Retinal pigment epithelial cell (primary cell): ENCODE data around the gene CEP192.

ENCODE experiments used
- DNase-seq: peaks from one replicate; pipeline ENCODE4 v3.0.0-alpha.2; 2010; ENCODE audit warnings: low read depth
- H3K4me3 ChIP-seq: 2 replicates; pipeline ENCODE4 v1.5.1; 2011; ENCODE audit warnings: mild to moderate bottlenecking, low read length, control low read depth, moderate library complexity
- CTCF ChIP-seq: conservative IDR thresholded peaks from 2 replicates; pipeline ENCODE4 v1.5.1; 2011; ENCODE audit warnings: low read depth, low read length, control low read depth, inconsistent platforms

CEP192 gene

GRCh38 chr18:13018374-13018773 is 27.2 kb downstream of the CEP192 start:
- H3K4me3 ChIP-seq: no peak overlapping the region
- no peak for DNase-seq
- no peak for TF ChIP-seq CTCF

- H3K4me3 ChIP-seq: no peak overlapping the region
- no peak for DNase-seq
- no peak for TF ChIP-seq CTCF
These were observed 28.1 kb downstream of the CEP192 start for GRCh38 chr18:13019301-13019700.

- no peak overlapping the region for H3K4me3 ChIP-seq
- TF ChIP-seq CTCF: no peak
- no peak for DNase-seq
These were observed 31.5 kb downstream of the CEP192 start for GRCh38 chr18:13022644-13023043.

- no peak for DNase-seq
- no peak for TF ChIP-seq CTCF
- no peak overlapping the region for H3K4me3 ChIP-seq
These were observed 34.1 kb downstream of the CEP192 start for GRCh38 chr18:13025233-13025632.

GRCh38 chr18:13026583-13027270 is 35.6 kb downstream of the CEP192 start:
- H3K4me3 ChIP-seq: no peak overlapping the region
- DNase-seq: no peak
- TF ChIP-seq CTCF: no peak

GRCh38 chr18:13028869-13029268 is 37.7 kb downstream of the CEP192 start:
- DNase-seq: no peak
- no peak overlapping the region for H3K4me3 ChIP-seq
- no peak for TF ChIP-seq CTCF

GRCh38 chr18:13032173-13032572 is 41.0 kb downstream of the CEP192 start:
- TF ChIP-seq CTCF: no peak

More at GRCh38 chr18:13032173-13032572, 41.0 kb downstream of the CEP192 start:
- no peak overlapping the region for H3K4me3 ChIP-seq
- no peak for DNase-seq
